ENCODE results near the gene SMIM1.

- TF ChIP-seq CTCF (conservative IDR thresholded peaks at IDR 0.05; ENCODE audit: low read length): no peak
- TF ChIP-seq EZH2phosphoT487 (IDR thresholded peaks at IDR 0.05; ENCODE audit: borderline replicate concordance): no peak
Observed at GRCh38 chr1:3780901-3781300, 8.4 kb downstream of the SMIM1 start.

Measured in Loucy (cell line).